Activated CD4-positive, alpha-beta memory T cell treated with anti-CD3 and anti-CD28 coated beads, Interleukin-2, amount 10 ng/mL, durations not matched to agents 7 days and 5 days (primary cell): ENCODE measurements around the gene EVC2. TPM values are rescaled to one million over a fixed set of nuclear protein-coding genes. Genes with fewer than 3 reads are reported as not detected.

ENCODE experiments used
- CTCF ChIA-PET: fragments of 350-600 bp; sonication (Branson Sonifier 250); formaldehyde crosslinking; loops from one replicate; lab custom pipeline; 2021; ENCODE audit warnings: antibody characterized with exemption, inconsistent platforms; lab: Charles Lee
- POLR2A ChIA-PET: fragments of 350-600 bp; sonication (Branson Sonifier 250); formaldehyde crosslinking; loops from one replicate; lab custom pipeline; 2021; ENCODE audit warnings: antibody characterized with exemption; lab: Charles Lee
- DNase-seq: peaks from one replicate; pipeline ENCODE4 v3.0.0-alpha.2; 2020
- H3K27ac Mint-ChIP-seq: one replicate; pipeline ENCODE4 v1.8.0; 2021; ENCODE audit warnings: mild to moderate bottlenecking, mixed read lengths
- H3K27me3 Mint-ChIP-seq: one replicate; pipeline ENCODE4 v1.8.0; 2021; ENCODE audit warnings: mixed read lengths
- H3K36me3 Mint-ChIP-seq: one replicate; pipeline ENCODE4 v1.8.0; 2021; ENCODE audit warnings: low read depth, mixed read lengths
- H3K4me1 Mint-ChIP-seq: one replicate; pipeline ENCODE4 v1.8.0; 2021; ENCODE audit warnings: mixed read lengths
- H3K4me3 Mint-ChIP-seq: one replicate; pipeline ENCODE4 v1.8.0; 2021; ENCODE audit warnings: mild to moderate bottlenecking, mixed read lengths
- H3K9me3 Mint-ChIP-seq: one replicate; pipeline ENCODE4 v1.8.0; 2021; ENCODE audit warnings: mixed read lengths
- total RNA-seq, 2 experiments: library from RNA; stranded (reverse); gene quantifications; one replicate each; pipeline ENCODE4 v1.2.3, GENCODE V29; 2021

The EVC2 gene
- total RNA-seq, 2 experiments from 2014 or later, result 2.2 TPM

DNA sequence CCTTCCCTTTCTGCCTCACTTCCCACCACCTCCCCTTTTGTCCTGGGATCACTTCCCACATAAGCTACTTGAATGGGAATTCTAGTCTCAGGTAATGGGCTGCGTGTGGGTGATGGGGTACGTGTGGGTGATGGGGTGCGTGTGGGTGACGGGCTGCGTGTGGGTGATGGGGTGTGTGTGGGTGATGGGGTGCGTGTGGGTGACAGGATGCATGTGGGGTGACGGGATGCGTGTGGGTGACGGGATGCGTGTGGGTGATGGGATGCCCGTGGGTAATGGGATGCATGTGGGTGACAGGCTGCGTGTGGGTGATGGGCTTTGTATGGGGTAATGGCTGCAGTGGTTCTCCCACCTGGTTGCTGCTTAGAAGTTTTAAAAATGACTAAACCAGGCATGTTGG, 43.6 kb downstream of the EVC2 start:
- H3K4me1 Mint-ChIP-seq, result no peaks in the 10 kb centered on the region
- DNase-seq, result no peak
- H3K27ac Mint-ChIP-seq, result no peak overlapping the region
- H3K9me3 Mint-ChIP-seq, result peaks cover 3% of the 10 kb centered on the region
- H3K4me3 Mint-ChIP-seq, result no peak overlapping the region
- H3K36me3 Mint-ChIP-seq, result peaks cover 4% of the 10 kb centered on the region
- ChIA-PET POLR2A (no interaction called here), CTCF (interaction anchor here (1.2 kb wide), 1 partner anchor 148 kb away, joined by 3 read pairs; no protein-coding TSS in a partner anchor)
- H3K27me3 Mint-ChIP-seq, result no peaks in the 10 kb centered on the region

DNA sequence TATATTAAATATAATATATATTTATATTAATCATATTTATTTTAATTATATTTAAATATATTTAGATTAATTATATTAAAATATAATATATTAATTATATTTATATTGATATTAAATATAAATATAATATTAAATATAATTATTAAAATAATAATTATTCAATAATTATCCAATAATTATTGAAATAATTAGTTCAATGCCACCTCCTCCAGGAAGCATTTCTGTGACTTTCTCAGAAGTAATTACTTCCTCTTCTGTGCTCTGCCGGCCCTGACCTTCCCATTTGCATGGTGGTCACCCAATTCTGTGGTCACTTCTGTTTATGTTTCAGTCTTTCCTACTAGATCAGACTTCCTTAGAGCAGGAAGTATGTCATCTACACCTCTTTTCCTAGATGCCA, 45.8 kb downstream of the EVC2 start:
- no peaks in the 10 kb centered on the region for H3K4me1 Mint-ChIP-seq
- POLR2A ChIA-PET, result no interaction called here
- H3K36me3 Mint-ChIP-seq, result peaks cover 4% of the 10 kb centered on the region
- H3K9me3 Mint-ChIP-seq, result peaks cover 3% of the 10 kb centered on the region
- no peak overlapping the region for H3K27ac Mint-ChIP-seq
- no peak for DNase-seq
- no peak overlapping the region for H3K4me3 Mint-ChIP-seq
- no peaks in the 10 kb centered on the region for H3K27me3 Mint-ChIP-seq
- CTCF ChIA-PET, result no interaction called here

DNA sequence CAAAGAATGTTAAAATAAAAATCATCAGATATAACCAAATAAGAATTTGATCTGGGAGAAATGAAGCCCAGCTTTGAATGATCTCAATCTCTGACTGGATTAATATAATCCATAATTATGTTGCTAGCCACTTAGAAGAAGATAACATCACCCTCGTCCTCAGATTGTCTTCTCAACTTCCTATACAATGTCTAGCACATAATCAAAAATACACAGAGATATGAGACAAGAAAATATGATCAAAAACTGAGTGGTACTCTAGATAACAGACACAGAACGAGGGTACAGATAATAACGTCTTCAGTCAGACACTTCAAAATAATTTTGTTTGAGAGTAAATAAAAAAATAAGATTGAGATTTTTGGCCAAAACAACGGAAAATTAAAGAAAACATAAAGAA, 47.1 kb downstream of the EVC2 start:
- ChIA-PET CTCF (no interaction called here), POLR2A (no interaction called here)
- no peak overlapping the region for H3K4me3 Mint-ChIP-seq
- H3K9me3 Mint-ChIP-seq, result peaks cover under 1% of the 10 kb centered on the region
- no peaks in the 10 kb centered on the region for H3K27me3 Mint-ChIP-seq
- no peak overlapping the region for H3K27ac Mint-ChIP-seq
- no peak for DNase-seq
- peaks cover 4% of the 10 kb centered on the region for H3K36me3 Mint-ChIP-seq
- no peaks in the 10 kb centered on the region for H3K4me1 Mint-ChIP-seq

DNA sequence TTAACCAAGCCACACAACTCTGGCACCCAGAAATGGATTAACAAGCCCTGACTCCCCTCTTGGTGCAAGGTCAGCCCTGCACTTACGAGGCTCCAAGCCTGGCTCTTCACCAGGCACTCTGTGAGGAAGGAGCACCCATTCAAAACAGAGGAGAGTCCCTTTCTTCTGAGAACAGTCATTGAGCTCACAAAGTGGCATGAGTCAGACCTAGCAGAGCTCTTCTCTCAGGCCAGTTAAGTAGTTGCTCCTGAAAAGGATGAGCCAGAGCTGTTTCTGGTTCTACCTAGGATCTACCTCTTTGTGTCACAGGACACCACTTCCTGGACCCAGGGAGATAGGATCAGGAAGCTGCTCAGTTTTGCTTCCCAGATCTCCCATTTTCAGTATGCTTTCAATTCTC, 48.2 kb downstream of the EVC2 start:
- Mint-ChIP-seq H3K4me1 (no peaks in the 10 kb centered on the region), H3K27me3 (no peaks in the 10 kb centered on the region), H3K27ac (no peak overlapping the region), H3K36me3 (peaks cover 4% of the 10 kb centered on the region), H3K9me3 (no peaks in the 10 kb centered on the region), H3K4me3 (no peak overlapping the region)
- no peak for DNase-seq
- ChIA-PET CTCF (no interaction called here), POLR2A (no interaction called here)

DNA sequence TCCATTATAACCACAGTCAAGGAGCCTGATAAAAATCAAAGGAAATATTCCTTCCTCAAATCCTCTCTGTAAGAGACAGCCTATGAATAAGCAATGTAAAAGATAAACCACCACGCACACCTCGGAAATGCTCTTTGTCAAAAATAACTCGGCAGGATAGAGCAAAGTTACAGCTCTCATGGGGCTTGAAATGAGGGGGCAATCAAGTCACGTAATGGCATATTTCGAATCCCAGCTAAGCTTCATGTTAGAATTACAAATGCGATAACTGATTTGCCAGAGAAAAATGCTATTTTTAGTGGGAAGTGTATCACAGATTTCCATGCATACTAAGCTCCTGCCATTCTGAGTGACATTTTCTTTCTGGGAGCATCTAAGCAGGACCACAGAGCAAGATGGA, 49.4 kb downstream of the EVC2 start:
- DNase-seq, result no peak
- POLR2A ChIA-PET, result no interaction called here
- CTCF ChIA-PET, result interaction anchor here (0.7 kb wide), 1 partner anchor 1911 kb away, joined by 4 read pairs; no protein-coding TSS in a partner anchor
- H3K27me3 Mint-ChIP-seq, result no peaks in the 10 kb centered on the region
- peaks cover 4% of the 10 kb centered on the region for H3K36me3 Mint-ChIP-seq
- no peak overlapping the region for H3K27ac Mint-ChIP-seq
- no peaks in the 10 kb centered on the region for H3K9me3 Mint-ChIP-seq
- no peaks in the 10 kb centered on the region for H3K4me1 Mint-ChIP-seq
- H3K4me3 Mint-ChIP-seq, result no peak overlapping the region

DNA sequence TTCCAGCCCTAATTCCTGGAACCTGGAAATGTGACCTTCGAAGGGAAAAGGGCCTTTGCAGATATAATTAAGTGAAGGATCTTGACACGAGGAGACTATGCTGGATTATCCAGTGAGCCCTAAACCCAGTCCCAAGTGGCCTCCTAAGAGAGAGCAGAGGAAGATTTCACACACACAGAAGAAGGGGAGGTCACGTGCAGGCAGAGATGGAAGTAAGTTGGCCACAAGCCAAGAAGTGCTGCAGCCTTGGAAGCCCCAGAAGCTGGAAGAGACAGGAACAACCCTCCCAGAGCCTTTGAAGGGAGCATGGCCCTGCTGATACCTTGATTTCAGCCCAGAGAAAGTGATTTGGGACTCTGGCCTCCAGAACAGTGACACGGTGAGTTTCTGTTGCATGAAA, 51.9 kb downstream of the EVC2 start:
- DNase-seq, result no peak
- H3K36me3 Mint-ChIP-seq, result no peaks in the 10 kb centered on the region
- no peaks in the 10 kb centered on the region for H3K9me3 Mint-ChIP-seq
- H3K4me1 Mint-ChIP-seq, result no peaks in the 10 kb centered on the region
- ChIA-PET CTCF (no interaction called here), POLR2A (no interaction called here)
- no peaks in the 10 kb centered on the region for H3K27me3 Mint-ChIP-seq
- no peak overlapping the region for H3K4me3 Mint-ChIP-seq
- H3K27ac Mint-ChIP-seq, result no peak overlapping the region

DNA sequence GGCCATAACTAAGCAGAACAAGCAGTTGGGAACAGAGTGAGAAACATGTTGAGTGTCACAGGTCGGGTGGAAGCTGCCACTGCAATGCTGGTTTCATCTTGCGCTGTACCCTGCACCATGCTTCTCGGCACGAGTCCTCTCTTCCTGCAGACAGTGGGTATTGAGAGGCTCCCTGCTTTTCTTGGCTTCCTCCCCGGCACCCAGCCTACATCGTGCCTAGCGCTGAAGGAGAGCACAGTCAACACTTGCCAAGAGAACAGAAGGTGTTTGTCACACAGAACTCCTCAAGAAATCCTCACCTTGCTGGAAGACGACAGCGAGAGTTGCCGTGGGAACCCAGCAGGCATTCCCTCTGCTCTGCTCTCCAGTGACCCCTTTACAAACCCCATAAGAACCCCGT, 53.6 kb downstream of the EVC2 start:
- H3K36me3 Mint-ChIP-seq, result no peaks in the 10 kb centered on the region
- H3K9me3 Mint-ChIP-seq, result no peaks in the 10 kb centered on the region
- CTCF ChIA-PET, result no interaction called here
- no peaks in the 10 kb centered on the region for H3K27me3 Mint-ChIP-seq
- POLR2A ChIA-PET, result no interaction called here
- H3K27ac Mint-ChIP-seq, result no peak overlapping the region
- H3K4me1 Mint-ChIP-seq, result no peaks in the 10 kb centered on the region
- no peak for DNase-seq
- no peak overlapping the region for H3K4me3 Mint-ChIP-seq

DNA sequence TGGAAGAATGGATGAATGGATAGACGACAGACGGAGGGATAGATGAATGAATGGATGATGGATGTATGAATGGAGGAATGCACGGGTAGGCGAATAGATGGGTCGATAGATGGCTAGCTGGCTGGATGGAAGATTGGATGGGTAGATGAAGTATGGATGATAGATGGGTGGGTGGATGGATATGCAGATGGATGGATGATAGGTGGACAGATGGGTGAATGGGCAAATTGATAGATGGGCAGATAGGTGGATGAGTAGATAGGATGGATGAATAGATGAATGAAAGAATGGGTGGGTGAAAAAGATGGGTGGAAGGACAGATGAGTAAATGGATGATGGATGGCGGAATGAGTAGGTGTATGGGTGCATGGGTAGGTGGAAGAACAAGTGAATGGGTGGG, 57.3 kb downstream of the EVC2 start:
- no peak overlapping the region for H3K27ac Mint-ChIP-seq
- no peaks in the 10 kb centered on the region for H3K36me3 Mint-ChIP-seq
- ChIA-PET CTCF (no interaction called here), POLR2A (no interaction called here)
- no peak overlapping the region for H3K4me3 Mint-ChIP-seq
- H3K27me3 Mint-ChIP-seq, result no peaks in the 10 kb centered on the region
- no peak for DNase-seq
- H3K4me1 Mint-ChIP-seq, result no peaks in the 10 kb centered on the region
- H3K9me3 Mint-ChIP-seq, result no peaks in the 10 kb centered on the region

DNA sequence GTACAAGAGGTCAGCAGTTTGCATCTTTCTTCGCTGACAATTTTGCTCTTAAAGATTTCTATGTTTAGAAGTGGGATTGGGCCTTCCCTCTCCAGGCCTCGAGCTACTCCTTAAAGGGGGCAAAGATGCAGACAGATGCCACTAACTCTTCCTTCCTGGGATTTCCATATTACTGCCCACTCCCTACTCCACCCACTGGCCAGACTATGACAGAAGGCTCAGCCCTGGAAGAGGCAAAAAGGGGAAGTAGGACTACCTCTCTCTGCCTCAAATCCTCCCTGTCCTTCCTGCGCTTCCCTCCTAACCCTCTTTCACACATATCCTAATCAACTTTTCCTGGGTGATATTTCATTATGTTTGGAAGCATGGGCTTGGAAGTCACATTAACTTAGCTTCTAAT, 58.3 kb downstream of the EVC2 start:
- ChIA-PET CTCF (no interaction called here), POLR2A (no interaction called here)
- no peaks in the 10 kb centered on the region for H3K4me1 Mint-ChIP-seq
- DNase-seq, result no peak
- H3K27me3 Mint-ChIP-seq, result no peaks in the 10 kb centered on the region
- H3K9me3 Mint-ChIP-seq, result no peaks in the 10 kb centered on the region
- no peaks in the 10 kb centered on the region for H3K36me3 Mint-ChIP-seq
- no peak overlapping the region for H3K4me3 Mint-ChIP-seq
- H3K27ac Mint-ChIP-seq, result no peak overlapping the region

DNA sequence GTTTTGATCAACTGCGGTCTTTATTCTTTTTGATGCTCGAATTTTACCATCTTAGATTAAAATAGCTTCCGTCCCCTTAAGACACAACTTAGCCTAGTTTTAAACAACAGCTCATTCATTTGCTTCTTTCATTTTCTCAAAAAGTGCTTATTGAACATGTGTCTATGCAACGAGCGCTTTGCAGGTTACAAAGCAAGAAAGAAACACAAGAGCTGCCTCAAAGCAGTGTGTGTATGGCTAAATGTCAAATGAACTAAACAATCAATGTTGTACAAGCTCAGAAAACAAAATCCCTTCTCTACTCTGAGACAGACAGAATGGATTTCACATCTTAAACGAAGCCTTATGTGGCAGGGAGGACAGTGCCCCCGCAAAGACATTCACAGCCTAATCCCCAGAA, 61.0 kb downstream of the EVC2 start:
- Mint-ChIP-seq H3K27me3 (no peaks in the 10 kb centered on the region), H3K4me1 (no peaks in the 10 kb centered on the region), H3K27ac (no peak overlapping the region), H3K36me3 (no peaks in the 10 kb centered on the region), H3K4me3 (no peak overlapping the region), H3K9me3 (no peaks in the 10 kb centered on the region)
- DNase-seq, result no peak
- ChIA-PET CTCF (no interaction called here), POLR2A (no interaction called here)

DNA sequence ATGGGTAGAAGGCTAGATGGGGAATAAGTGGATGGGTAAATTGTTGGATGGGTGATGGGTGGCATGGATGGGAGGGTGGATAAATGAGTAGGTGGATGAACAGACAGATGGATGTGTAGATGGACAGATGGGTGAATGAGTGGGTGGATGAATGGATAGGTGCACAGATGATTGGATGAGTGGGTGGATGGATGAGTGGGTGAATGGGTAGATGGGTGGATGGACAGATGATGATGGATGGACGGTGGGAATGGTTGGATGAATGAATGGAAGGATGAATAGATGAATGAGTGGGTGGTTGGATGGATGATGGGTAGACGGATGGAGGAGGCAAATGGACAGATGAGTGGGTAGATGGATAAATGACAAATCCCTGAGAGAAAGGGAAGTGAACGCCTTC, 68.3 kb downstream of the EVC2 start:
- DNase-seq, result no peak
- H3K27me3 Mint-ChIP-seq, result no peaks in the 10 kb centered on the region
- CTCF ChIA-PET, result no interaction called here
- POLR2A ChIA-PET, result no interaction called here
- no peak overlapping the region for H3K27ac Mint-ChIP-seq
- H3K36me3 Mint-ChIP-seq, result peaks cover 5% of the 10 kb centered on the region
- no peaks in the 10 kb centered on the region for H3K4me1 Mint-ChIP-seq
- H3K4me3 Mint-ChIP-seq, result no peak overlapping the region
- H3K9me3 Mint-ChIP-seq, result no peaks in the 10 kb centered on the region

DNA sequence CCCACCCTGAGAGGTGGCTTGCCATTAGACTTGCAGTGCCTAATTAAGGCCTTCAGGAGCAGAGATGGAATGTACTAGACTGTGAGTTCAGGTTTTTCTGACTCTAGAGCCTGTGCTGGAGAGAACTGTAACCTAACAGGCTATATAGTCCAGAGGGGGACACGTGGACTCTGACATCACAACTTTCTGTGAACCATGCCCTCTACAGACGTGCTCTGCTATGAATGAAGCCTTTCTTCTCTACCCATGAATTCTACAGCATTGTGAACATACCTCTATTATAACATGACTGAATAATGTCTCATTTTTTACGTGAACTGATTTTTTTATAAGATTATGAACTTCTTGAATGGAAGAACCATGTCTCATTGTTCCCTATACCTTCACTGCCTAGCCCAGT, 68.8 kb downstream of the EVC2 start:
- no peak overlapping the region for H3K4me3 Mint-ChIP-seq
- no peaks in the 10 kb centered on the region for H3K27me3 Mint-ChIP-seq
- POLR2A ChIA-PET, result no interaction called here
- CTCF ChIA-PET, result no interaction called here
- no peaks in the 10 kb centered on the region for H3K9me3 Mint-ChIP-seq
- no peak for DNase-seq
- peaks cover 5% of the 10 kb centered on the region for H3K36me3 Mint-ChIP-seq
- no peak overlapping the region for H3K27ac Mint-ChIP-seq
- H3K4me1 Mint-ChIP-seq, result no peaks in the 10 kb centered on the region

DNA sequence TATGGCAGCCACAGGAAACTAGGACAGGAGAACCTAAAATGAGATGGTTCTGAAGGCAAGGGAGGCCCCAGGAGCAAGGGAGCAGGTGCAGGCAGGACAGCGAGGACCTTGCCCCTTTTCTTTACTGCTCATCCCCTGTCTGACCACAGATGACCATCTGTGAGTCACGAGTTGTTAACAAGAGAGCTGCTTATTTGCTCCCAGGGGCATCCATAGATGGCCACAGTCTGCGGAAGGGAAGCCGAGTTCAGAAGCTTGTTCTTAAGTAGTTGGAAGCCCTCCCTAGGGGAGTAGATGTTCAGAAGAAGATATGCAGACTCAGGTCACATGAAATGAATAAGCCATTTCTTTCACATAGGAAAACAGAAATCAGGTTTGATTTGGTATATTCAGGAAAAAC, 69.4 kb downstream of the EVC2 start:
- no peaks in the 10 kb centered on the region for H3K27me3 Mint-ChIP-seq
- no peak overlapping the region for H3K4me3 Mint-ChIP-seq
- ChIA-PET CTCF (no interaction called here), POLR2A (no interaction called here)
- DNase-seq, result no peak
- H3K4me1 Mint-ChIP-seq, result no peaks in the 10 kb centered on the region
- H3K9me3 Mint-ChIP-seq, result no peaks in the 10 kb centered on the region
- H3K36me3 Mint-ChIP-seq, result peaks cover 5% of the 10 kb centered on the region
- no peak overlapping the region for H3K27ac Mint-ChIP-seq

DNA sequence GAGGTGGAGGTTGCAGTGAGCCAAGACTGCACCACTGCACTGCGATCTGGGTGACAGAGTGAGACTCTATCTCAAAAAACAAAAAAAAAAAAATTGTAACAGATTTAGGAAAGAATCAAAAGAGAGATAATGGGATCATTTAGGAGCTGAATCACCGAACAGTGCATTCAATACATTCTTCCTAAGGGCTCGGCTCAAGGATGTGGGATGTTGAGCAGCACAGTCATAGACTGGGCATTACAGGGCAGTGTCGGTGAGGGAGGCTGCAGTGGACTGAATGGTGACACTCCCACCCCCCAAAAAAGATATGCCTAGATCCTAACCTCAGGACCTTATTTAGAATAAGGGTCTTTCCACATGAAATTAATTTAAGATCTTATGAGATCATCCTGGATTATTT, 70.0 kb downstream of the EVC2 start:
- ChIA-PET CTCF (interaction anchor here (0.7 kb wide), 1 partner anchor 50 kb away, joined by 3 read pairs; no protein-coding TSS in a partner anchor), POLR2A (no interaction called here)
- Mint-ChIP-seq H3K27ac (no peak overlapping the region), H3K36me3 (peaks cover 5% of the 10 kb centered on the region), H3K9me3 (no peaks in the 10 kb centered on the region), H3K4me3 (no peak overlapping the region), H3K27me3 (no peaks in the 10 kb centered on the region), H3K4me1 (no peaks in the 10 kb centered on the region)
- DNase-seq, result no peak
